ENCODE results near the gene UBE2L6.
"Not testable (repeated sequence)": the region's sequence is repeated elsewhere in the genome, so short reads cannot be mapped to it uniquely, and the experiment has no call there.

The UBE2L6 gene

GRCh38 chr11:57551941-57552340 lies 15.5 kb downstream of the UBE2L6 start:
- H3K27ac Mint-ChIP-seq, result no peak overlapping the region
- no peaks in the 10 kb centered on the region for H3K27me3 Mint-ChIP-seq (ENCODE audit: low read depth)
- H3K36me3 Mint-ChIP-seq (ENCODE audit: low read depth), result peaks cover 70% of the 10 kb centered on the region
- no peak overlapping the region for H3K4me3 Mint-ChIP-seq
- H3K4me1 Mint-ChIP-seq (ENCODE audit: low read depth), result peaks cover 10% of the 10 kb centered on the region
- H3K9me3 Mint-ChIP-seq, result no peaks in the 10 kb centered on the region
- no peak for DNase-seq (ENCODE audit: low spot score)

DNA sequence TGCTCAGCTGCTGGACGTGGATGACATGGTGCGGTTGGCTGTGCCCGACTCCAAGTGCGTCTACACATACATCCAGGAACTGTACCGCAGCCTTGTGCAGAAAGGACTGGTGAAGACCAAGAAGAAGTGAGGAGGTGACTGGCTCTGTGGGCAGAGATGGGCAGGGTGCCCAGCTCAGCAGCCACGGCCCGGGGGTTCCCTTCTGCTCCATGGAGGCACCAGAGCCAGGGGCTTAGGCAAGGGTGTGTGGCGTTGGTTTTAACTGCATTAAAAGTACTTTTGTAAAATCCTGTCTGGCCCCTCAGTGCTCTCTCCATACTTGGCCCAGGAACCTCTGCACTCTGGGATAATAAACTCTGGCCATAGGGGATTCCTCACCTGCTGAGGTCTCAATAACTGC lies 17.5 kb downstream of the UBE2L6 start:
- Mint-ChIP-seq H3K9me3 (no peaks in the 10 kb centered on the region), H3K27me3 (ENCODE audit: low read depth) (no peaks in the 10 kb centered on the region), H3K4me1 (ENCODE audit: low read depth) (peaks cover 6% of the 10 kb centered on the region), H3K4me3 (no peak overlapping the region), H3K36me3 (ENCODE audit: low read depth) (peaks cover 57% of the 10 kb centered on the region), H3K27ac (no peak overlapping the region)
- DNase-seq (ENCODE audit: low spot score), result no peak

DNA sequence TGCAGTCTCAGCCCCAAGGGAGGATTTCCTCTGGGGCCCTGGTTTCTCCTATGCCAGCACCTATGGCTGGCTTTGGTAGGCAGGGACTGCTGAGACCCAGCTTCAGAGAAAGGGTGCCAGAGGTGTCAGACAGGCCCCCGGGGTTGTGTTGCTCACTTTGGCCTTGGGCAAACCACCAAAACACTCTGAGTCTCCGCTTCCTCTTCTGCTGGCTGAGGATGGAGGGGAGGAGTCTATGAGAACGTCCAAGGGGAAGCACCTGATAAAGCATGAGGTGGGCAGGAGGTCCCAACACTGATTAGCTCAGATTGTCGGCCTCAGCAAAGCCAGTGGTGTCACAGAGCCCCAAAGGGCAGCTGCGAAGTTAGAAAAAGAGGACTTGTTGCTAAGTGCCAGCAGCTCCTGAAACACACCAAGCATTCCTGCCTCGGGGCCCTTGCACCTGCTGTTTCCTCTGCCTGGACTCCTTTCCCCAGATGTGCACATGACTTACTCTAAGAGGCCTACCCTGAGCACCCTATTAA lies 19.6 kb downstream of the UBE2L6 start:
- Mint-ChIP-seq H3K9me3 (no peaks in the 10 kb centered on the region), H3K27ac (peak overlapping the region; percentile 41), H3K27me3 (ENCODE audit: low read depth) (no peaks in the 10 kb centered on the region), H3K4me3 (no peak overlapping the region), H3K4me1 (ENCODE audit: low read depth) (peaks cover 2% of the 10 kb centered on the region), H3K36me3 (ENCODE audit: low read depth) (peaks cover 38% of the 10 kb centered on the region)
- no peak for DNase-seq (ENCODE audit: low spot score)

DNA sequence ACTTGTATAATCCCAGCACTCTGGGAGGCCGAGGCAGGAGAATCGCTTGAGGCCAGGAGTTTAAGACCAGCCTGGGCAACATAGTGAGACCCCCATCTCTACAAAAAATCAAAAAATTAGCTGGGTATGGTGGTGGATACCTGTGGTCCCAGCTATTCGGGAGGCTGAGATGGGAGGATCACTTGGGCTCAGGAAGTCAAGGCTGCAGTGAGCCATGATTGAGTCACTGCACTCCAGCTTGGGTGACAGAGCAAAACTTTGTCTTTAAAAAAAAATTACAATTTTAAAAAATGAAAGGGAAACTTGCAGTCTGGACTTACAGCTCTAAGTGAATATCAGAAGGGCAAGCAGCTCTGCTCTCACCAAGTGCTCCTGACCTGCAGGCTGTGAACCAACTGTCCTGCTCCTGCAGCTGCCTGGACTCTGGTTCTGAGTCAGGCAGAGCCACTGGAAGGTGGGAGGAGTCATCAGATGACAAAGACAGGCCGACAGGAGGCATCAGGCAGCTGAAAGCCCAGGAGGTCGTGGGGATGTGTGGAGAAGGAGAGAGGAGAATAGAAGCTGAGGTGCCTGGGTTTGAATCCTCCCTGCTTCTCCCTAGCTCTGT lies 20.5 kb downstream of the UBE2L6 start:
- no peak for DNase-seq (ENCODE audit: low spot score)
- H3K4me1 Mint-ChIP-seq (ENCODE audit: low read depth), result peaks cover 2% of the 10 kb centered on the region
- H3K36me3 Mint-ChIP-seq (ENCODE audit: low read depth), result peaks cover 30% of the 10 kb centered on the region
- no peak overlapping the region for H3K27ac Mint-ChIP-seq
- H3K9me3 Mint-ChIP-seq, result no peaks in the 10 kb centered on the region
- H3K27me3 Mint-ChIP-seq (ENCODE audit: low read depth), result no peaks in the 10 kb centered on the region
- H3K4me3 Mint-ChIP-seq, result no peak overlapping the region

GRCh38 chr11:57546451-57546850 lies 21.0 kb downstream of the UBE2L6 start:
- no peak for DNase-seq (ENCODE audit: low spot score)
- peaks cover 2% of the 10 kb centered on the region for H3K4me1 Mint-ChIP-seq (ENCODE audit: low read depth)
- no peak overlapping the region for H3K4me3 Mint-ChIP-seq
- H3K27me3 Mint-ChIP-seq (ENCODE audit: low read depth), result no peaks in the 10 kb centered on the region
- H3K36me3 Mint-ChIP-seq (ENCODE audit: low read depth), result peaks cover 25% of the 10 kb centered on the region
- H3K27ac Mint-ChIP-seq, result no peak overlapping the region
- no peaks in the 10 kb centered on the region for H3K9me3 Mint-ChIP-seq

- Mint-ChIP-seq H3K27ac (no peak overlapping the region), H3K4me3 (no peak overlapping the region), H3K27me3 (ENCODE audit: low read depth) (no peaks in the 10 kb centered on the region), H3K9me3 (no peaks in the 10 kb centered on the region), H3K4me1 (ENCODE audit: low read depth) (peaks cover 2% of the 10 kb centered on the region), H3K36me3 (ENCODE audit: low read depth) (peaks cover 25% of the 10 kb centered on the region)
- no peak for DNase-seq (ENCODE audit: low spot score)
Observed at GRCh38 chr11:57545883-57546282, 21.6 kb downstream of the UBE2L6 start.

DNA sequence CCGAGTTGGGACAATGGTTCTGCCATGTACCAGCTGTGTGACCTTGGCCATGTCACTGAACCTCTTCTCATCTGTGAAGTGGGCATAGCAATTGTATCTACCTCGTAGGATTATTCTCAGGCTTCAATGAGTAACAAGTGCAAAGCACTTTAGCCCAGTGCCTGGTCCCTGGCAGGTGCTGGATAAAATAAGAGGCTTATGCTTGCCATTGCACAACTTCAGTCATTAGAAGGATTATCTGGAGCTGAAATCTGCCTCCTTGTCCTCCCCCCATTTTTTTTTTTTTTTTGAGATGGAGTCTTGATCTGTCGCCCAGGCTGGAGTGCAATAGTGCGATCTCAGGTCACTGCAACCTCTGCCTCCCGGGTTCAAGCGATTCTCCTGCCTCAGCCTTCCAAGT lies 22.9 kb downstream of the UBE2L6 start:
- no peaks in the 10 kb centered on the region for H3K9me3 Mint-ChIP-seq
- H3K27me3 Mint-ChIP-seq (ENCODE audit: low read depth), result no peaks in the 10 kb centered on the region
- H3K4me3 Mint-ChIP-seq, result no peak overlapping the region
- peaks cover 16% of the 10 kb centered on the region for H3K36me3 Mint-ChIP-seq (ENCODE audit: low read depth)
- peaks cover 2% of the 10 kb centered on the region for H3K4me1 Mint-ChIP-seq (ENCODE audit: low read depth)
- no peak overlapping the region for H3K27ac Mint-ChIP-seq
- DNase-seq (ENCODE audit: low spot score), result no peak

DNA sequence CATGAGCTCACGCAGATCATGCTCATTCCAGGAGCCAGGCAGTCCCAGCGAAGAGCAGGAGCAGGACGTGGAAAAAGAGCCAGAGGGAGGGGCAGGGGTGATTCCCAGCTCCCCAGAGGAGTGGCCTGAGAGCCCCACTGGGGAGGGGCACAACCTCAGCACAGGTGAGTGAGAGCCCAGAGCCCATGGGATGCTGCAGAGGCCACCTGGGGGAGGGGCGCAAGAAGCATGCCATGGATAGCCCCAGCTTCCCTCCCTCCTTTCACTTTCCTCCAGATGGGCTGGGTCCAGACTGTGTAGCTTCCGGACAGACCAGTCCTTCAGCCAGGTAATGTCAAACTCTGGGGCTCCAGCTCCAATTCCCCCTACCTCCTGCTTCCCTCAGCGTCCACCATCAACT lies 23.9 kb downstream of the UBE2L6 start:
- H3K4me1 Mint-ChIP-seq (ENCODE audit: low read depth), result peaks cover under 1% of the 10 kb centered on the region
- peaks cover 17% of the 10 kb centered on the region for H3K36me3 Mint-ChIP-seq (ENCODE audit: low read depth)
- no peaks in the 10 kb centered on the region for H3K9me3 Mint-ChIP-seq
- H3K27me3 Mint-ChIP-seq (ENCODE audit: low read depth), result no peaks in the 10 kb centered on the region
- DNase-seq (ENCODE audit: low spot score), result no peak
- H3K27ac Mint-ChIP-seq, result no peak overlapping the region
- no peak overlapping the region for H3K4me3 Mint-ChIP-seq

GRCh38 chr11:57542582-57542981 lies 24.9 kb downstream of the UBE2L6 start:
- Mint-ChIP-seq H3K36me3 (ENCODE audit: low read depth) (peaks cover 9% of the 10 kb centered on the region), H3K27ac (peak overlapping the region; percentile 4)

GRCh38 chr11:57541169-57541568 lies 26.3 kb downstream of the UBE2L6 start:
- no peaks in the 10 kb centered on the region for H3K27me3 Mint-ChIP-seq (ENCODE audit: low read depth)
- H3K27ac Mint-ChIP-seq, result no peak overlapping the region
- H3K4me1 Mint-ChIP-seq (ENCODE audit: low read depth), result no peaks in the 10 kb centered on the region
- peaks cover 4% of the 10 kb centered on the region for H3K36me3 Mint-ChIP-seq (ENCODE audit: low read depth)
- no peak for DNase-seq (ENCODE audit: low spot score)
- H3K9me3 Mint-ChIP-seq, result no peaks in the 10 kb centered on the region
- no peak overlapping the region for H3K4me3 Mint-ChIP-seq

More at GRCh38 chr11:57542582-57542981, 24.9 kb downstream of the UBE2L6 start:
- DNase-seq (ENCODE audit: low spot score), result no peak
- no peak overlapping the region for H3K4me3 Mint-ChIP-seq
- H3K27me3 Mint-ChIP-seq (ENCODE audit: low read depth), result no peaks in the 10 kb centered on the region
- no peaks in the 10 kb centered on the region for H3K9me3 Mint-ChIP-seq
- H3K4me1 Mint-ChIP-seq (ENCODE audit: low read depth), result no peaks in the 10 kb centered on the region

DNA sequence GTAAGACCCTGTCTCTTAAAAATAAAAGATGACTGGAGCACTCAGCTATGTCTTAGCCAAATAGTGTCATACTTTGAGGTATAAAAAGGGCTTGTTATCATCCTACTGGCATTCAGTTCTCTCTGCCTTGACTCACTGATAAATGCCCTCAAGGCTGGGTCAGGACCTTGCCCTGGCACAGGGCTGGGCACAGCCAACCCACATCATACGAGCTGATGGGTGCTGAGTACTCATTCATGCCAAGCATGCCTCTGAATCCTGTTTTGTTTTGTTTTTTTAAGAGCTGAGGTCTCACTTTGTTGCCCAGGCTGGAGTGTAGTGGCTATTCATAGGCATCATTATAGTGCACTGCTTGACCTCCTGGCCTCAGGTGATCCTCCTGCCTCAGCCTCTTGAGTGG lies 28.1 kb downstream of the UBE2L6 start:
- Mint-ChIP-seq H3K4me1 (ENCODE audit: low read depth) (no peaks in the 10 kb centered on the region), H3K27ac (no peak overlapping the region)
- DNase-seq (ENCODE audit: low spot score), result no peak

DNA sequence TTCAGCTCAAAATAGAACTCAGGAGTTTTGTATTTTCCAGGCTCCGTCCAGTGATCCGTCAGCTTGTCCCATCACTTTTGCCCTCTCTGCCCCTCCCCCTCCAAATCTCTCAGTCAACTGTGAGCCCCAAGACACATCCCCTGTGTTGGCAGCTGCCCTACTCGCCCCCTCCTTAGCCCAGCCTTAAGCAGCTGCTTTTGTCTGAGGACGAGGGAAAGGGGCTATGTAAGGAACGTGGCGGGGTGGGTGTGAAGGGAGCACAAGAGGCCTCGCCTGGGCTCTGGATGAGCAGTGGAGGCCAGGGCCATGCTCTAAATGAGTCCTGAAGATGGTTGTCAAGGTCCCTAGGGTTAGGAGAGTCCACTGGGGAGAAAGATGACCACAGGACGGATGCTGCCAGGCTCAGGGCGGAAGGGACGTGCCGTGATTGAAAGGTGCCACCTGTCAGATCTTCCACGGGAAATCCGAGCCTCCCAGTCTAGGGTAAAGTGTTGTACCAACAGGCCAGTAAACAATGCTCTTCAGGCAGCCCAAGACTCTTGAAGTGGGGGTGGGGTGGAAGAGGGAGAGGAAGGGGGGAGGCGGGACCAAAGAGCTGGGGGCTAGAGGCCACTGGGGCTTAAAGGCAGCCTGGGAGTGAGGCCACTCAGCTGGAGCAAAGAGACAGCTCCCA lies 30.4 kb downstream of the UBE2L6 start, which contains the start of gene SMTNL1:
Gene SMTNL1 (plus strand): TSS at position 649 of the 673 bp plus-strand sequence. CDS start 5,048 bp downstream, outside the sequence.
- H3K27ac Mint-ChIP-seq, result no peak within 1 kb of the TSS
- no peaks in the 10 kb centered on the region for H3K27me3 Mint-ChIP-seq (ENCODE audit: low read depth)

More for the DNA sequence above, 28.1 kb downstream of the UBE2L6 start:
- H3K4me3 Mint-ChIP-seq, result no peak overlapping the region
- peaks cover 4% of the 10 kb centered on the region for H3K36me3 Mint-ChIP-seq (ENCODE audit: low read depth)
- H3K9me3 Mint-ChIP-seq, result no peaks in the 10 kb centered on the region
- no peaks in the 10 kb centered on the region for H3K27me3 Mint-ChIP-seq (ENCODE audit: low read depth)

DNA sequence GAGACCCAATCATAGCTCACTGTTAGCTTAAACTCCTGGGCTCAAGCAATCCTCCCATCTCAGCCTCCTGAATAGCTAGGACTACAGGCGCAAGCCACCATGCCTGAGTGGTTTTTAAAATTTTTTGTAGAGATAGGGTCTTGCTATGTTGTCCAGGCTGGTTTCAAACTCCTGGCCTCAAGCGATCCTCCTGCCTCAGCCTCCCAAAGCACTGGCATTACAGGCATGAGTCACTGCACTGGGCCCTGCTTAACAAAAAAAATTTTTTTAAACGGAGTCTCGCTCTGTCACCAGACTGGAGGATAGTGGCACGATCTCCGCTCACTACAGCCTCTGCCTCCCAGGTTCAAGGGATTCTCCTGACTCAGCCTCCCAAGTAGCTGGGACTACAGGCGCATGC lies 33.0 kb downstream of the UBE2L6 start:
- not testable (repeated sequence) for H3K27ac Mint-ChIP-seq; H3K4me3 Mint-ChIP-seq; H3K9me3 Mint-ChIP-seq; DNase-seq (ENCODE audit: low spot score); H3K27me3 Mint-ChIP-seq (ENCODE audit: low read depth); H3K36me3 Mint-ChIP-seq (ENCODE audit: low read depth)
- H3K4me1 Mint-ChIP-seq (ENCODE audit: low read depth), result peaks cover 16% of the 10 kb centered on the region

More for the DNA sequence above, 30.4 kb downstream of the UBE2L6 start, which contains the start of gene SMTNL1:
- H3K4me3 Mint-ChIP-seq, result no peak within 1 kb of the TSS
- H3K4me1 Mint-ChIP-seq (ENCODE audit: low read depth), result peaks cover under 1% of the 10 kb centered on the region
- H3K9me3 Mint-ChIP-seq, result no peaks in the 10 kb centered on the region
- peaks cover 6% of the 10 kb centered on the region for H3K36me3 Mint-ChIP-seq (ENCODE audit: low read depth)
- no peak for DNase-seq (ENCODE audit: low spot score)

Measured in T-helper 2 cell treated with Interferon-gamma antibody and Interleukin-4, amounts not matched to agents 5 μg/mL and 100 μg/mL, for 36 hours (primary cell).